D721Med (cell line): Measurements from ENCODE around the gene BTAF1.

ENCODE experiments used
- DNase-seq: peaks from one replicate; pipeline ENCODE4 v3.0.0; 2011; ENCODE audit warnings: low spot score; ENCODE audit not compliant: insufficient read length
- FAIRE-seq: peaks from 2 replicates; lab custom pipeline; 2011; peaks lifted over from hg19 to GRCh38; lab: Jason Lieb, UNC
- CTCF ChIP-seq: IDR thresholded peaks from 2 replicates; pipeline ENCODE4 v1.5.1; 2012; ENCODE audit warnings: mild to moderate bottlenecking, control low read depth; ENCODE audit not compliant: insufficient read depth; ENCODE audit errors: missing control alignments

The BTAF1 gene

DNA sequence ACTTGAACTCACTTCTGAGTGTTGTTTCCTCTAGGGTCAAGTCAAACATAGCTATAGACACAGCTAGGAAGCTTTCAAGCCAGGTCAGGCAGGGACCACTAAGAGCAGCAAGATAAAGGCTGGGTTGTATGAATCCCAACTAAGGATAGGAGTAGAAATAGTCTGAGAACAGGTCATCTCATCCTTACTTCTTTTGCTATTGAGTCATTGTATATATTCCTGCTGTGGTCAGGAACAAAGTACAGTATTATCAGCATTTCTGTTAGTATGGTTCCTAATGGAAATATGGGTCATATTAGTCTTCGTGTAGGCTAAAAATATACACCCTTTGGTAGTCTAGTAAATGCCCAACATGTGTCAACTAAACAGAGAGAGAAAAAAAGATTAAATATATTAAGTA is 145.3 kb downstream of the BTAF1 start:
- DNase-seq (no peak), FAIRE-seq (no peak)
- TF ChIP-seq CTCF: no peak

DNA sequence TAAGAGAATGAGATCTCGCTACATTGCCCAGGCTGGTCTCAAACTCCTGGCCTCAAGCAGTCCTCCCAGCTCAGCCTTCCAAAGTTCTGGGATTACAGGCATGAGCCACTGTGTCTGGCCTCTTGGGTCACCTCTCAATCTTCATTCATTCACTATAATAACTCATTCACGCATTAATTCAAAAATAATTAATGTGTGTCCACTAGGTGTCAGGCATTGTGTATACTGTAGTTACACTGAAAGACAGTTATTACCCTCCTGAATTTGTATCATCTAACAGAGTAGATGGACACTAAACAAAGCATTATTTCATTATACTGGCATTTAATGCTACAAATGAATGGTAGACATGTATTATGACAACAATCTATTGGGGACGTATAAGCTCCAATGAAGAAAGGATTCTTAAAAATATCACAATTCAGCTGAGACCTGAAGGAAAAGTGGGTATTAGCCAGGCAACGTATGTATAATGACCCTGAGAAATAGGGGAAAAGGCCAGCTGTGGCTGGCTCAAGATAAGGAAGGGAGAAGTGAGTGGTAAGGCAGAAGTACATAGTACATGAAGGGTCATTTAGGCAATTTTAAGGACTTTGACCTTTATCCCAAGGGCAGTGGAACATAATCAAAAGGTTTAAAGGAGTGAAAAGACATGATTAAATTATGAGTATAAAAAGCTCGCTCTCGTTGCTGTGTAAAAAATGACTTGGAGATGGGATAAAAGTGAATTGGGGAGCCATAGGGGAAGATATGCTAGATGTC is 150.7 kb downstream of the BTAF1 start:
- TF ChIP-seq CTCF: no peak
- no peak for FAIRE-seq
- DNase-seq: no peak

DNA sequence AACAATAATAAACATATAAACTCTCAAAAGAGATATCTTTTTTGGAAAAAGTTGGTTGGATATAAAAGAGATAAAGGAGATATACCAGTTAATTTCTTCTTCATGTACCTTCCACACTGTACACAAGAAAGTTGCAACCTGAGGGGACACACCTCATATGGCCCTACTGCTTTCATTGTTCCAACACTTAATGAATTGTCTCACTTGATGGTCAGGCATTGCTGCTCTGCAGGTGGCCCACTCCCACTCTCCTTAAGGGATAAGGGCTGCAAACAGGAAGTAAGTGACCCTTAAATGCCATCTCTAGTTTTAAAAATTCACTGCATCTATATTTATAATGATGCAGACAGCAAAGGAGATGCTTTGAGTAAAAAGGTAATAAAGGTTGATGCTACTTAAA is 152.3 kb downstream of the BTAF1 start:
- FAIRE-seq (no peak), DNase-seq (no peak)
- TF ChIP-seq CTCF: no peak

GRCh38 chr10:92076722-92077121 is 153.2 kb downstream of the BTAF1 start:
- DNase-seq (no peak), FAIRE-seq (no peak)
- TF ChIP-seq CTCF: no peak

GRCh38 chr10:92079003-92079402 is 155.4 kb downstream of the BTAF1 start:
- DNase-seq (no peak), FAIRE-seq (no peak)
- TF ChIP-seq CTCF: no peak
